ENCODE results near the gene TAS2R31. TPM values are rescaled to one million over a fixed set of nuclear protein-coding genes. Genes with fewer than 3 reads are reported as not detected.

TAS2R31 gene
- total RNA-seq, 1 experiment from 2014 or later, result 1.7 TPM

Other genes starting within 250 kb of the TAS2R31 start
- gene TAS2R7, start 228.8 kb downstream of the TAS2R31 start, total RNA-seq (2021; ENCODE audit: unreplicated experiment), result not detected
- gene TAS2R8, start 224.1 kb downstream of the TAS2R31 start, total RNA-seq (2021; ENCODE audit: unreplicated experiment), result not detected
- not detected for gene TAS2R9, start 221.2 kb downstream of the TAS2R31 start, total RNA-seq (2021; ENCODE audit: unreplicated experiment)
- gene TAS2R10, start 205.0 kb downstream of the TAS2R31 start, total RNA-seq (2021; ENCODE audit: unreplicated experiment), result 0.81 TPM
- gene PRR4, start 181.9 kb downstream of the TAS2R31 start, total RNA-seq (2021; ENCODE audit: unreplicated experiment), result 2.2 TPM
- gene PRH1, start 147.2 kb downstream of the TAS2R31 start, total RNA-seq (2021; ENCODE audit: unreplicated experiment), result 5.9 TPM
- 0.91 TPM for gene TAS2R13, start 121.8 kb downstream of the TAS2R31 start, total RNA-seq (2021; ENCODE audit: unreplicated experiment)
- gene PRH2, start 102.2 kb downstream of the TAS2R31 start, total RNA-seq (2021; ENCODE audit: unreplicated experiment), result not detected
- gene TAS2R14, start 92.1 kb downstream of the TAS2R31 start, total RNA-seq (2021; ENCODE audit: unreplicated experiment), result 1.9 TPM
- 0.54 TPM for gene TAS2R50, start 44.5 kb downstream of the TAS2R31 start, total RNA-seq (2021; ENCODE audit: unreplicated experiment)
- 0.76 TPM for gene TAS2R20, start 33.1 kb downstream of the TAS2R31 start, total RNA-seq (2021; ENCODE audit: unreplicated experiment)
- gene TAS2R19, start 8.8 kb downstream of the TAS2R31 start, total RNA-seq (2021; ENCODE audit: unreplicated experiment), result 1.6 TPM
- gene TAS2R46, start 30.9 kb upstream of the TAS2R31 start, total RNA-seq (2021; ENCODE audit: unreplicated experiment), result 0.42 TPM
- gene TAS2R43, start 60.9 kb upstream of the TAS2R31 start, total RNA-seq (2021; ENCODE audit: unreplicated experiment), result not detected
- 1.5 TPM for gene TAS2R30, start 103.2 kb upstream of the TAS2R31 start, total RNA-seq (2021; ENCODE audit: unreplicated experiment)
- gene SMIM10L1, start 139.8 kb upstream of the TAS2R31 start, total RNA-seq (2021; ENCODE audit: unreplicated experiment), result 6.4 TPM
- gene TAS2R42, start 155.5 kb upstream of the TAS2R31 start, total RNA-seq (2021; ENCODE audit: unreplicated experiment), result not detected
- gene PRB3, start 238.3 kb upstream of the TAS2R31 start, total RNA-seq (2021; ENCODE audit: unreplicated experiment), result not detected

Data from HCT116 (cell line).